Measurements from ENCODE around the gene CARD16. TPM values are rescaled to one million over a fixed set of nuclear protein-coding genes. Genes with fewer than 3 reads are reported as not detected.

Gene CARD16
- total RNA-seq, 1 experiment from 2014 or later, result not detected

DNA sequence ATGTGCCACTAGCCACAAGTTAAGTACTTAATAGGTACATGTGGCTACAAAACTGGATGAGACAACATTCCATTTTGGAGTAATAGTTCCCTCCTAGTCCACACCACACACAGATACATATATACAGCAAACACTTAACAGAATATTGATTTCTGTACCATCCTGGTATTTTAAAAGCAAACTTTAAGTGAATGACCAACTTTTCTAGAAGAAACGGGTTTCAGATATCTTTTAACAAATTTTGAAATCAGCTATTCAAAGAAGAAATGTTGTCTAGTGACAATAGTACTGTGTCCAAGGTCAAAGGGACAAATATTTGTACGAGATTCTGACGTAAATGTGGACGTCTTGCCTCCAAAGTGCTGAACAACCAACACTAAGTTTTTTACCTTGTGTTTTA is 12.3 kb upstream of the CARD16 start:
- ChIA-PET CTCF (no interaction called here), POLR2A (no interaction called here)
- H3K4me3 Mint-ChIP-seq, result no peak overlapping the region
- no peaks in the 10 kb centered on the region for H3K27me3 Mint-ChIP-seq (ENCODE audit: low read depth)
- H3K36me3 Mint-ChIP-seq, result no peaks in the 10 kb centered on the region
- ATAC-seq (no peak), DNase-seq (ENCODE audit: low spot score) (no peak)
- TF ChIP-seq, protein P1, sequence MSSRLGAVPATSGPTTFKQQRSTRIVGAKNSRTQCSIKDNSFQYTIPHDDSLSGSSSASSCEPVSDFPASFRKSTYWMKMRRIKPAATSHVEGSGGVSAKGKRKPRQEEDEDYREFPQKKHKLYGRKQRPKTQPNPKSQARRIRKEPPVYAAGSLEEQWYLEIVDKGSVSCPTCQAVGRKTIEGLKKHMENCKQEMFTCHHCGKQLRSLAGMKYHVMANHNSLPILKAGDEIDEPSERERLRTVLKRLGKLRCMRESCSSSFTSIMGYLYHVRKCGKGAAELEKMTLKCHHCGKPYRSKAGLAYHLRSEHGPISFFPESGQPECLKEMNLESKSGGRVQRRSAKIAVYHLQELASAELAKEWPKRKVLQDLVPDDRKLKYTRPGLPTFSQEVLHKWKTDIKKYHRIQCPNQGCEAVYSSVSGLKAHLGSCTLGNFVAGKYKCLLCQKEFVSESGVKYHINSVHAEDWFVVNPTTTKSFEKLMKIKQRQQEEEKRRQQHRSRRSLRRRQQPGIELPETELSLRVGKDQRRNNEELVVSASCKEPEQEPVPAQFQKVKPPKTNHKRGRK (CRISPR knock-in tag; IDR thresholded peaks at IDR 0.05; ENCODE audit: borderline replicate concordance), result no peak
- no peak for TF ChIP-seq FOXJ3 (CRISPR knock-in tag; IDR thresholded peaks at IDR 0.05; ENCODE audit: borderline replicate concordance)
- no peak for TF ChIP-seq ATF1 (CRISPR knock-in tag; IDR thresholded peaks at IDR 0.05)
- TF ChIP-seq, protein P2, sequence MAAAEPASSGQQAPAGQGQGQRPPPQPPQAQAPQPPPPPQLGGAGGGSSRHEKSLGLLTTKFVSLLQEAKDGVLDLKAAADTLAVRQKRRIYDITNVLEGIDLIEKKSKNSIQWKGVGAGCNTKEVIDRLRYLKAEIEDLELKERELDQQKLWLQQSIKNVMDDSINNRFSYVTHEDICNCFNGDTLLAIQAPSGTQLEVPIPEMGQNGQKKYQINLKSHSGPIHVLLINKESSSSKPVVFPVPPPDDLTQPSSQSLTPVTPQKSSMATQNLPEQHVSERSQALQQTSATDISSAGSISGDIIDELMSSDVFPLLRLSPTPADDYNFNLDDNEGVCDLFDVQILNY (CRISPR knock-in tag; IDR thresholded peaks at IDR 0.05), result no peak
- no peak for TF ChIP-seq ZBTB21 (CRISPR knock-in tag; IDR thresholded peaks at IDR 0.05; ENCODE audit: borderline replicate concordance)
- TF ChIP-seq, protein P3, sequence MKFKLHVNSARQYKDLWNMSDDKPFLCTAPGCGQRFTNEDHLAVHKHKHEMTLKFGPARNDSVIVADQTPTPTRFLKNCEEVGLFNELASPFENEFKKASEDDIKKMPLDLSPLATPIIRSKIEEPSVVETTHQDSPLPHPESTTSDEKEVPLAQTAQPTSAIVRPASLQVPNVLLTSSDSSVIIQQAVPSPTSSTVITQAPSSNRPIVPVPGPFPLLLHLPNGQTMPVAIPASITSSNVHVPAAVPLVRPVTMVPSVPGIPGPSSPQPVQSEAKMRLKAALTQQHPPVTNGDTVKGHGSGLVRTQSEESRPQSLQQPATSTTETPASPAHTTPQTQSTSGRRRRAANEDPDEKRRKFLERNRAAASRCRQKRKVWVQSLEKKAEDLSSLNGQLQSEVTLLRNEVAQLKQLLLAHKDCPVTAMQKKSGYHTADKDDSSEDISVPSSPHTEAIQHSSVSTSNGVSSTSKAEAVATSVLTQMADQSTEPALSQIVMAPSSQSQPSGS (CRISPR knock-in tag; IDR thresholded peaks at IDR 0.05; ENCODE audit: borderline replicate concordance, low read depth), result no peak
- TF ChIP-seq NFYB (CRISPR knock-in tag; conservative IDR thresholded peaks at IDR 0.05; ENCODE audit: low read depth), result no peak
- TF ChIP-seq, protein P4, sequence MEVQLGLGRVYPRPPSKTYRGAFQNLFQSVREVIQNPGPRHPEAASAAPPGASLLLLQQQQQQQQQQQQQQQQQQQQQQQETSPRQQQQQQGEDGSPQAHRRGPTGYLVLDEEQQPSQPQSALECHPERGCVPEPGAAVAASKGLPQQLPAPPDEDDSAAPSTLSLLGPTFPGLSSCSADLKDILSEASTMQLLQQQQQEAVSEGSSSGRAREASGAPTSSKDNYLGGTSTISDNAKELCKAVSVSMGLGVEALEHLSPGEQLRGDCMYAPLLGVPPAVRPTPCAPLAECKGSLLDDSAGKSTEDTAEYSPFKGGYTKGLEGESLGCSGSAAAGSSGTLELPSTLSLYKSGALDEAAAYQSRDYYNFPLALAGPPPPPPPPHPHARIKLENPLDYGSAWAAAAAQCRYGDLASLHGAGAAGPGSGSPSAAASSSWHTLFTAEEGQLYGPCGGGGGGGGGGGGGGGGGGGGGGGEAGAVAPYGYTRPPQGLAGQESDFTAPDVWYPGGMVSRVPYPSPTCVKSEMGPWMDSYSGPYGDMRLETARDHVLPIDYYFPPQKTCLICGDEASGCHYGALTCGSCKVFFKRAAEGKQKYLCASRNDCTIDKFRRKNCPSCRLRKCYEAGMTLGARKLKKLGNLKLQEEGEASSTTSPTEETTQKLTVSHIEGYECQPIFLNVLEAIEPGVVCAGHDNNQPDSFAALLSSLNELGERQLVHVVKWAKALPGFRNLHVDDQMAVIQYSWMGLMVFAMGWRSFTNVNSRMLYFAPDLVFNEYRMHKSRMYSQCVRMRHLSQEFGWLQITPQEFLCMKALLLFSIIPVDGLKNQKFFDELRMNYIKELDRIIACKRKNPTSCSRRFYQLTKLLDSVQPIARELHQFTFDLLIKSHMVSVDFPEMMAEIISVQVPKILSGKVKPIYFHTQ (CRISPR knock-in tag; IDR thresholded peaks at IDR 0.05), result no peak
- no peak for TF ChIP-seq ZNF317 (CRISPR knock-in tag; IDR thresholded peaks at IDR 0.05; ENCODE audit: borderline replicate concordance, low read depth)
- TF ChIP-seq, protein P5, sequence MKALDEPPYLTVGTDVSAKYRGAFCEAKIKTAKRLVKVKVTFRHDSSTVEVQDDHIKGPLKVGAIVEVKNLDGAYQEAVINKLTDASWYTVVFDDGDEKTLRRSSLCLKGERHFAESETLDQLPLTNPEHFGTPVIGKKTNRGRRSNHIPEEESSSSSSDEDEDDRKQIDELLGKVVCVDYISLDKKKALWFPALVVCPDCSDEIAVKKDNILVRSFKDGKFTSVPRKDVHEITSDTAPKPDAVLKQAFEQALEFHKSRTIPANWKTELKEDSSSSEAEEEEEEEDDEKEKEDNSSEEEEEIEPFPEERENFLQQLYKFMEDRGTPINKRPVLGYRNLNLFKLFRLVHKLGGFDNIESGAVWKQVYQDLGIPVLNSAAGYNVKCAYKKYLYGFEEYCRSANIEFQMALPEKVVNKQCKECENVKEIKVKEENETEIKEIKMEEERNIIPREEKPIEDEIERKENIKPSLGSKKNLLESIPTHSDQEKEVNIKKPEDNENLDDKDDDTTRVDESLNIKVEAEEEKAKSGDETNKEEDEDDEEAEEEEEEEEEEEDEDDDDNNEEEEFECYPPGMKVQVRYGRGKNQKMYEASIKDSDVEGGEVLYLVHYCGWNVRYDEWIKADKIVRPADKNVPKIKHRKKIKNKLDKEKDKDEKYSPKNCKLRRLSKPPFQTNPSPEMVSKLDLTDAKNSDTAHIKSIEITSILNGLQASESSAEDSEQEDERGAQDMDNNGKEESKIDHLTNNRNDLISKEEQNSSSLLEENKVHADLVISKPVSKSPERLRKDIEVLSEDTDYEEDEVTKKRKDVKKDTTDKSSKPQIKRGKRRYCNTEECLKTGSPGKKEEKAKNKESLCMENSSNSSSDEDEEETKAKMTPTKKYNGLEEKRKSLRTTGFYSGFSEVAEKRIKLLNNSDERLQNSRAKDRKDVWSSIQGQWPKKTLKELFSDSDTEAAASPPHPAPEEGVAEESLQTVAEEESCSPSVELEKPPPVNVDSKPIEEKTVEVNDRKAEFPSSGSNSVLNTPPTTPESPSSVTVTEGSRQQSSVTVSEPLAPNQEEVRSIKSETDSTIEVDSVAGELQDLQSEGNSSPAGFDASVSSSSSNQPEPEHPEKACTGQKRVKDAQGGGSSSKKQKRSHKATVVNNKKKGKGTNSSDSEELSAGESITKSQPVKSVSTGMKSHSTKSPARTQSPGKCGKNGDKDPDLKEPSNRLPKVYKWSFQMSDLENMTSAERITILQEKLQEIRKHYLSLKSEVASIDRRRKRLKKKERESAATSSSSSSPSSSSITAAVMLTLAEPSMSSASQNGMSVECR (CRISPR knock-in tag; IDR thresholded peaks at IDR 0.05; ENCODE audit: borderline replicate concordance), result no peak
- TF ChIP-seq, protein P6, sequence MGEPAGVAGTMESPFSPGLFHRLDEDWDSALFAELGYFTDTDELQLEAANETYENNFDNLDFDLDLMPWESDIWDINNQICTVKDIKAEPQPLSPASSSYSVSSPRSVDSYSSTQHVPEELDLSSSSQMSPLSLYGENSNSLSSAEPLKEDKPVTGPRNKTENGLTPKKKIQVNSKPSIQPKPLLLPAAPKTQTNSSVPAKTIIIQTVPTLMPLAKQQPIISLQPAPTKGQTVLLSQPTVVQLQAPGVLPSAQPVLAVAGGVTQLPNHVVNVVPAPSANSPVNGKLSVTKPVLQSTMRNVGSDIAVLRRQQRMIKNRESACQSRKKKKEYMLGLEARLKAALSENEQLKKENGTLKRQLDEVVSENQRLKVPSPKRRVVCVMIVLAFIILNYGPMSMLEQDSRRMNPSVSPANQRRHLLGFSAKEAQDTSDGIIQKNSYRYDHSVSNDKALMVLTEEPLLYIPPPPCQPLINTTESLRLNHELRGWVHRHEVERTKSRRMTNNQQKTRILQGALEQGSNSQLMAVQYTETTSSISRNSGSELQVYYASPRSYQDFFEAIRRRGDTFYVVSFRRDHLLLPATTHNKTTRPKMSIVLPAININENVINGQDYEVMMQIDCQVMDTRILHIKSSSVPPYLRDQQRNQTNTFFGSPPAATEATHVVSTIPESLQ (CRISPR knock-in tag; IDR thresholded peaks at IDR 0.05), result no peak
- TF ChIP-seq, protein P7, sequence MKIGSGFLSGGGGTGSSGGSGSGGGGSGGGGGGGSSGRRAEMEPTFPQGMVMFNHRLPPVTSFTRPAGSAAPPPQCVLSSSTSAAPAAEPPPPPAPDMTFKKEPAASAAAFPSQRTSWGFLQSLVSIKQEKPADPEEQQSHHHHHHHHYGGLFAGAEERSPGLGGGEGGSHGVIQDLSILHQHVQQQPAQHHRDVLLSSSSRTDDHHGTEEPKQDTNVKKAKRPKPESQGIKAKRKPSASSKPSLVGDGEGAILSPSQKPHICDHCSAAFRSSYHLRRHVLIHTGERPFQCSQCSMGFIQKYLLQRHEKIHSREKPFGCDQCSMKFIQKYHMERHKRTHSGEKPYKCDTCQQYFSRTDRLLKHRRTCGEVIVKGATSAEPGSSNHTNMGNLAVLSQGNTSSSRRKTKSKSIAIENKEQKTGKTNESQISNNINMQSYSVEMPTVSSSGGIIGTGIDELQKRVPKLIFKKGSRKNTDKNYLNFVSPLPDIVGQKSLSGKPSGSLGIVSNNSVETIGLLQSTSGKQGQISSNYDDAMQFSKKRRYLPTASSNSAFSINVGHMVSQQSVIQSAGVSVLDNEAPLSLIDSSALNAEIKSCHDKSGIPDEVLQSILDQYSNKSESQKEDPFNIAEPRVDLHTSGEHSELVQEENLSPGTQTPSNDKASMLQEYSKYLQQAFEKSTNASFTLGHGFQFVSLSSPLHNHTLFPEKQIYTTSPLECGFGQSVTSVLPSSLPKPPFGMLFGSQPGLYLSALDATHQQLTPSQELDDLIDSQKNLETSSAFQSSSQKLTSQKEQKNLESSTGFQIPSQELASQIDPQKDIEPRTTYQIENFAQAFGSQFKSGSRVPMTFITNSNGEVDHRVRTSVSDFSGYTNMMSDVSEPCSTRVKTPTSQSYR (CRISPR knock-in tag; IDR thresholded peaks at IDR 0.05), result no peak
- TF ChIP-seq EMX1 (CRISPR knock-in tag; IDR thresholded peaks at IDR 0.05), result no peak
- TF ChIP-seq, protein P8, sequence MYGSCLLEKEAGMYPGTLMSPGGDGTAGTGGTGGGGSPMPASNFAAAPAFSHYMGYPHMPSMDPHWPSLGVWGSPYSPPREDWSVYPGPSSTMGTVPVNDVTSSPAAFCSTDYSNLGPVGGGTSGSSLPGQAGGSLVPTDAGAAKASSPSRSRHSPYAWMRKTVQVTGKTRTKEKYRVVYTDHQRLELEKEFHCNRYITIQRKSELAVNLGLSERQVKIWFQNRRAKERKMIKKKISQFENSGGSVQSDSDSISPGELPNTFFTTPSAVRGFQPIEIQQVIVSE (CRISPR knock-in tag; IDR thresholded peaks at IDR 0.05; ENCODE audit: borderline replicate concordance), result no peak
- TF ChIP-seq, protein P9, sequence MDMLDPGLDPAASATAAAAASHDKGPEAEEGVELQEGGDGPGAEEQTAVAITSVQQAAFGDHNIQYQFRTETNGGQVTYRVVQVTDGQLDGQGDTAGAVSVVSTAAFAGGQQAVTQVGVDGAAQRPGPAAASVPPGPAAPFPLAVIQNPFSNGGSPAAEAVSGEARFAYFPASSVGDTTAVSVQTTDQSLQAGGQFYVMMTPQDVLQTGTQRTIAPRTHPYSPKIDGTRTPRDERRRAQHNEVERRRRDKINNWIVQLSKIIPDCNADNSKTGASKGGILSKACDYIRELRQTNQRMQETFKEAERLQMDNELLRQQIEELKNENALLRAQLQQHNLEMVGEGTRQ (CRISPR knock-in tag; IDR thresholded peaks at IDR 0.05), result no peak
- TF ChIP-seq, protein P10, sequence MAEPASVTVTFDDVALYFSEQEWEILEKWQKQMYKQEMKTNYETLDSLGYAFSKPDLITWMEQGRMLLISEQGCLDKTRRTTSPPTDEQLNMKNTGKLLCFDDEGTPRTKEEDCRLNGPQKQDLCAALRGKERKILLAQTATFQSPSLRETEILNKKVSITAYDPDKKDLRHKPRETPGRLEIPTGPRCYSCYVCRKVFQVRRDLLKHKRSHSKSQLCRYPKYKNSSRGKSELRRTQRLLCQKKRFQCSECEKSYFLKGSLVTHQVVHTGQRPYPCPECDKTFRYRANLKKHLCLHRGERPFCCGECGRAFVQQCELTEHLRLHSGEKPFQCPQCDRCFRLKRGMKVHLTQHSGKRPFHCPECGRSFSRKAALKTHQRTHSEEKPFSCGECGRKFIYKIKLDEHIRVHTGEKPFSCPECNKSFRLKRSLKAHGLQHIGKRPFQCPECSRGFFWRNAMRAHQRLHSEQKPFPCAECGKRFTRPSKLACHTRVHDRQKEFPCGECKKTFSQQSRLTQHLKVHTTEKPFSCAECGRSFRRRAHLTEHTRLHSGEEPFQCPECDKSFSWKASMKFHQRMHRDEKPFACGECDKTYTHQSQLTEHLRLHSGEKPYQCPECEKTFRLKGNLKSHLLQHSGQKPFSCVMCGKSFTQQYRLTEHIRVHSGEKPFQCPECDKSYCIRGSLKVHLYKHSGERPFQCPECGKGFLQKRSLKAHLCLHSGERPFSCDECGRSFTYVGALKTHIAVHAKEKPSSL (CRISPR knock-in tag; conservative IDR thresholded peaks at IDR 0.05), result no peak
- no peaks in the 10 kb centered on the region for H3K4me1 Mint-ChIP-seq
- H3K9me3 Mint-ChIP-seq, result no peaks in the 10 kb centered on the region
- H3K27ac Mint-ChIP-seq, result no peak overlapping the region
